ENCODE measurements around the gene POPDC2.

DNA sequence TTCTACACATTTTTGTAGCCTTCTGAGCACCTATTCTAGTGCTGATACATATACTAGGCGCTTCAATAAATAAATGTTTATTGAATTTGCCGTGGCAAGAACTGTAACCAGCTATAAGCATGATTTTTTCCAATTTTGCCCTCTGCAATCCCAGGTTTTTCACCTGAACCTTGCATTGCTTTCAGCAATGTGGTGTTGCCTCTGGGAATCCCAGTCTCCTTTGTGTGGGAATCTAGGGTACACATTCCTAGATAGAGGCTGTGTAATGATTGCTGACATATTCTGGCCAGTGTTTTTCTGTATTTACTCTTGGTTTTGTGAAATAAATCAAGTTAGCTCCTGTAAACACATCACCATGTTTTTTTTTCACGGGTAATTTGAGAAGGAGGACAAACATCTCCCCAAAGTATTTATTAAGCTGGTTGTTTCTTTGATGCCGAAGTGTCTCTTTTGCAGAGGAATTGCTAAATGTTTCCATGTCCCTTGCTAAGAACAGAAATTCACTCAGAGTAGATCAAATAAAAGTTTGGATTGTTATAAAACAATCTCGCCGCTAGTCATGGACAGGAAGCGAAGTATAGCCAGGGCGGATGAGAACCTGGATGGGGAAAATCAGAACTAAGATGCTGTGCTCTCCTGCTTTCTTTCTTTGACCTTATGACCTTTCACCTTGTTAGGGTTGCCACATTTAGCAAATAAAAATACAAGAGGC is 43.6 kb upstream of the POPDC2 start:
- TF ChIP-seq POLR2A (IDR thresholded peaks at IDR 0.05): no peak
- TF ChIP-seq, protein P1, sequence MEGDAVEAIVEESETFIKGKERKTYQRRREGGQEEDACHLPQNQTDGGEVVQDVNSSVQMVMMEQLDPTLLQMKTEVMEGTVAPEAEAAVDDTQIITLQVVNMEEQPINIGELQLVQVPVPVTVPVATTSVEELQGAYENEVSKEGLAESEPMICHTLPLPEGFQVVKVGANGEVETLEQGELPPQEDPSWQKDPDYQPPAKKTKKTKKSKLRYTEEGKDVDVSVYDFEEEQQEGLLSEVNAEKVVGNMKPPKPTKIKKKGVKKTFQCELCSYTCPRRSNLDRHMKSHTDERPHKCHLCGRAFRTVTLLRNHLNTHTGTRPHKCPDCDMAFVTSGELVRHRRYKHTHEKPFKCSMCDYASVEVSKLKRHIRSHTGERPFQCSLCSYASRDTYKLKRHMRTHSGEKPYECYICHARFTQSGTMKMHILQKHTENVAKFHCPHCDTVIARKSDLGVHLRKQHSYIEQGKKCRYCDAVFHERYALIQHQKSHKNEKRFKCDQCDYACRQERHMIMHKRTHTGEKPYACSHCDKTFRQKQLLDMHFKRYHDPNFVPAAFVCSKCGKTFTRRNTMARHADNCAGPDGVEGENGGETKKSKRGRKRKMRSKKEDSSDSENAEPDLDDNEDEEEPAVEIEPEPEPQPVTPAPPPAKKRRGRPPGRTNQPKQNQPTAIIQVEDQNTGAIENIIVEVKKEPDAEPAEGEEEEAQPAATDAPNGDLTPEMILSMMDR (IDR thresholded peaks at IDR 0.05): no peak
